Stimulated activated CD8-positive, alpha-beta memory T cell treated with anti-CD3 and anti-CD28 coated beads, Interleukin-12 subunit alpha, Interleukin-12 subunit beta, amount 100 ng/mL, for 1 hour (primary cell): ENCODE measurements around the gene LHX4.

ENCODE experiments used
- DNase-seq: peaks from one replicate; pipeline ENCODE4 v3.0.0-alpha.2; 2020; ENCODE audit warnings: low read depth

Gene LHX4

GRCh38 chr1:180299479-180300221 lies 69.6 kb downstream of the LHX4 start:
- DNase-seq: no peak

- DNase-seq: no peak
Observed at GRCh38 chr1:180301135-180301742, 71.2 kb downstream of the LHX4 start.

GRCh38 chr1:180309338-180309737 lies 79.3 kb downstream of the LHX4 start:
- DNase-seq: no peak

- DNase-seq: no peak
Observed at GRCh38 chr1:180310095-180310494, 80.0 kb downstream of the LHX4 start.

- DNase-seq: no peak
Observed at GRCh38 chr1:180311011-180311730, 81.1 kb downstream of the LHX4 start.

GRCh38 chr1:180312926-180313325 lies 82.9 kb downstream of the LHX4 start:
- no peak for DNase-seq

GRCh38 chr1:180327089-180327488 lies 97.0 kb downstream of the LHX4 start:
- DNase-seq: no peak
